Kasumi-1 (cell line): ENCODE data around the gene MOK.
A peak's percentile ranks its signal among the peaks of the same experiment; 100 is the strongest.

Source experiments
- DNase-seq, 2 experiments: peaks; one replicate each; lab custom pipeline; 2025; lab: John Stamatoyannopoulos, UW

The MOK gene

GRCh38 chr14:102223682-102224081 lies 81.3 kb downstream of the MOK start:
- no peak for DNase-seq

- no peak for DNase-seq
These were observed 82.2 kb downstream of the MOK start for GRCh38 chr14:102222751-102223150.

GRCh38 chr14:102222009-102222575 lies 82.9 kb downstream of the MOK start:
- DNase-seq = no peak

- no peak for DNase-seq
These were observed 83.9 kb downstream of the MOK start for GRCh38 chr14:102221026-102221425.

- no peak for DNase-seq
These were observed 84.9 kb downstream of the MOK start for GRCh38 chr14:102220031-102220430.

GRCh38 chr14:102219316-102219715 lies 85.6 kb downstream of the MOK start:
- DNase-seq = no peak

- DNase-seq = no peak
These were observed 86.3 kb downstream of the MOK start for GRCh38 chr14:102218688-102219087.

- DNase-seq = no peak
These were observed 87.0 kb downstream of the MOK start for GRCh38 chr14:102217987-102218421.

GRCh38 chr14:102217399-102217798 lies 87.6 kb downstream of the MOK start:
- DNase-seq = no peak

- DNase-seq = no peak
These were observed 89.3 kb downstream of the MOK start for GRCh38 chr14:102215576-102216250.

GRCh38 chr14:102215071-102215470 lies 89.9 kb downstream of the MOK start:
- no peak for DNase-seq

- peak; percentile 16 to 63 for DNase-seq
These were observed 90.8 kb downstream of the MOK start for GRCh38 chr14:102213984-102214658.

GRCh38 chr14:102213470-102213869 lies 91.5 kb downstream of the MOK start:
- DNase-seq = no peak

- no peak for DNase-seq
These were observed 92.1 kb downstream of the MOK start for GRCh38 chr14:102212845-102213244.

- DNase-seq = no peak
These were observed 92.6 kb downstream of the MOK start for GRCh38 chr14:102212356-102212755.

- DNase-seq = no peak
These were observed 93.7 kb downstream of the MOK start for GRCh38 chr14:102211240-102211639.

- no peak for DNase-seq
These were observed 94.4 kb downstream of the MOK start for GRCh38 chr14:102210421-102211042.

- DNase-seq = no peak
These were observed 95.6 kb downstream of the MOK start for GRCh38 chr14:102209224-102209966.

- no peak for DNase-seq
These were observed 96.2 kb downstream of the MOK start for GRCh38 chr14:102208741-102209140.

GRCh38 chr14:102207831-102208365 lies 97.1 kb downstream of the MOK start:
- no peak for DNase-seq

- no peak for DNase-seq
These were observed 98.0 kb downstream of the MOK start for GRCh38 chr14:102206918-102207317.

GRCh38 chr14:102205560-102205959 lies 99.4 kb downstream of the MOK start:
- no peak for DNase-seq
